ENCODE measurements around the gene ABLIM1.
"Not testable (repeated sequence)": the region's sequence is repeated elsewhere in the genome, so short reads cannot be mapped to it uniquely, and the experiment has no call there.

ABLIM1 gene

DNA sequence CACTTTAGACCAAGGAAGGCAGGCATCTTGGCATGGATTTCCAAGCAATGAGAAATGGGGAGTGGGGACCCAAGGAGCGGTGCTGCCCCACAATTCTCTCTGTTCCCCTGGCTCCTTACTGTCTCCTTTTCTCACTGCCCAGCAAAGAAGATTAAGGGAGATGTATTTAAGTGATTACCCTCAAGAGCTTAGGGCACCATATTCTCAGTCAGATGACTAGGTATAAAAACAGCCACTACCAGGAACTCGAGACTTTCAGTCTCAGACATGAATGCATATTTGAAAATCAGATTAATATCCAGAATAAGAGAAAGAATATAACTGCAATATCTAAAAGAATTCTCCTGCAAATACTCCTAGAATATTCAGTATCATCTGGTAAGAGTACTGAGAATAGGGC, at the start of gene ABLIM1:
ABLIM1 (minus strand) TSS at position 101 of the 400 bp plus-strand sequence; CDS start at position 26, 75 bp downstream.
- TF ChIP-seq, protein P1, sequence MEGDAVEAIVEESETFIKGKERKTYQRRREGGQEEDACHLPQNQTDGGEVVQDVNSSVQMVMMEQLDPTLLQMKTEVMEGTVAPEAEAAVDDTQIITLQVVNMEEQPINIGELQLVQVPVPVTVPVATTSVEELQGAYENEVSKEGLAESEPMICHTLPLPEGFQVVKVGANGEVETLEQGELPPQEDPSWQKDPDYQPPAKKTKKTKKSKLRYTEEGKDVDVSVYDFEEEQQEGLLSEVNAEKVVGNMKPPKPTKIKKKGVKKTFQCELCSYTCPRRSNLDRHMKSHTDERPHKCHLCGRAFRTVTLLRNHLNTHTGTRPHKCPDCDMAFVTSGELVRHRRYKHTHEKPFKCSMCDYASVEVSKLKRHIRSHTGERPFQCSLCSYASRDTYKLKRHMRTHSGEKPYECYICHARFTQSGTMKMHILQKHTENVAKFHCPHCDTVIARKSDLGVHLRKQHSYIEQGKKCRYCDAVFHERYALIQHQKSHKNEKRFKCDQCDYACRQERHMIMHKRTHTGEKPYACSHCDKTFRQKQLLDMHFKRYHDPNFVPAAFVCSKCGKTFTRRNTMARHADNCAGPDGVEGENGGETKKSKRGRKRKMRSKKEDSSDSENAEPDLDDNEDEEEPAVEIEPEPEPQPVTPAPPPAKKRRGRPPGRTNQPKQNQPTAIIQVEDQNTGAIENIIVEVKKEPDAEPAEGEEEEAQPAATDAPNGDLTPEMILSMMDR (conservative IDR thresholded peaks at IDR 0.05; ENCODE audit: low read length) = no peak
- no peak for DNase-seq (ENCODE audit: low read depth)
- H3K4me3 ChIP-seq (ENCODE audit: low read length) = no peak within 1 kb of the TSS

DNA sequence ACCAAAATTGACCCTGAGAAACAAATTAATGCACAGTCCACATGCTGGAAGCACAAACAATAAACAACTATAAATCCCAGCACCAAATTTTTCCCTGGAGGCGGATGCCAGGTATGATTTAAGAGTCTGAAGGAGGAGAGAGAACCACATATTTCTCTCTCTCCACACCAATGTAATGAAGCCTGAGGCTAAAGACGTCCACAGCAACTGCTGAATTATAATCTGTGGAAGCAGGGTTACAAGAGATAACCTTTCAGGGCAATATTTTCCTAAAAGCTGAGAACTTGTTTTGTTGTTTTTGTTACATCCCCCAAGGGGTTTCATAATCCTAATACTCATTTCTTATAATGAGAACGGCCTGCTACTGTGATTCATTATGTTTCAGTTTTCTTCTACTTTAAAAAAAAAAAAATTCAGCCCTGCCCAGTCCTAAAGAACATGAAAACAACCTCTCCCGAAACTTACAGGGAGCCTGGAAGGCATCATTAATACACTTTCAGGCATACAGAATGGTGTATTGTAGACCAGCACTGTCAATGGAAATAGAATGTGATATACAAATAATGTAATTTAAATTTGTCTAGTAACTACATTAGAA, 48.5 kb upstream of the ABLIM1 start:
- TF ChIP-seq, protein P1 (conservative IDR thresholded peaks at IDR 0.05; ENCODE audit: low read length) = no peak
- no peak for DNase-seq (ENCODE audit: low read depth)
- no peak overlapping the region for H3K4me3 ChIP-seq (ENCODE audit: low read length)

DNA sequence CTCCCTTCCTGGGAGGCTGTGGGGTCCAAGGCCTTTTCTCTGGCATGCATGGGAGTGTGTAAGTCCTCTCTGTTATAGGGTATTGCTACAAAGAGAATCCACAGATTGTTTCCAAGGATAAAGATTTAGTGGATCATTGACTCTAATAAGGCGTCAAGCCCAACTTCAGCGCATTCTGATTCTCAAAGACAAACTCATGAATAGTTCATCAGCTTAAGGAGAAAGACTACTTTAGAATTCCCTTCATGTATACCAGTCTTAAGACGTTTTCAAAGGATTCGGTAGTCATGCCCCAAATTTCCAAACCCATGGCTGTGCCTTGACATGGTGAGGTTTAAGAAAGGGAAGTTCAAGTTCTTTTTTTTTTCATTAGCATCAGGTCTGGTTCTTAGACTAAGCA, 46.6 kb upstream of the ABLIM1 start:
- DNase-seq (ENCODE audit: low read depth) = no peak
- no peak overlapping the region for H3K4me3 ChIP-seq (ENCODE audit: low read length)
- TF ChIP-seq, protein P1 (conservative IDR thresholded peaks at IDR 0.05; ENCODE audit: low read length) = no peak

DNA sequence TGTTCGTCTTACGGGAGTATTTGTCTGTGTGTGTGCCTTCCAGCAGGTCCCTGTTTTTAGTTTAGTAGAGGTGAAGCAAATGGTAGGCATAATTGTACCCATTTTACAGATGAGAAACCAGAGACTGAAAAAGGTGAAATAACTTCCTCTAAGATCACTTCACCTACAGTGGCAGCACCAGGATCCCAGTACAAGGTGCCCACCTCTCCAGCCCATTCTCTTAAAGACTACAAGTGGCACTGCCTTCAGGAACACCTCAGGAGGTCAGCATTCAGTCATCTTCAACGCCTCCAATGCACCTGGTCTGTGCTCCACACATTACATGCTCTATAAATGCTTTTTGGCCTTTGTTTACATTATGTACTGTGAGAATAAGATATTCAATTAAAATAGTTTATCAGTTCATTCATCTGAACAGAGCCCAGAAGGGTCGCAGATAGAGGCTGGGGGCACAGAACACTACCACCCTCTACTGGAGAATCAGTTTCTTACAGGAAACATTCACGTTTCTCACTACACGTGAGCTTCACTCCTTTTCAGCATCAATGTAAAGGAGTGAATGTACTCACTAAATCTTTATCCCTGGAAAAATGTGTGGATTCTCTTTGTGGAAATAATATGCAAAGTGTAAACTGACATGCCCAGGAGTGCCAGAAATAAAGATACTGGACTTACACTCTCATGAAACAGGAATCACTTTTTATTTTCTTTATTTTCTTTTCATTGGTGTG, 45.5 kb upstream of the ABLIM1 start:
- TF ChIP-seq, protein P1 (conservative IDR thresholded peaks at IDR 0.05; ENCODE audit: low read length) = peak; percentile 68
- peak; percentile 13 for DNase-seq (ENCODE audit: low read depth)
- H3K4me3 ChIP-seq (ENCODE audit: low read length) = no peak overlapping the region

DNA sequence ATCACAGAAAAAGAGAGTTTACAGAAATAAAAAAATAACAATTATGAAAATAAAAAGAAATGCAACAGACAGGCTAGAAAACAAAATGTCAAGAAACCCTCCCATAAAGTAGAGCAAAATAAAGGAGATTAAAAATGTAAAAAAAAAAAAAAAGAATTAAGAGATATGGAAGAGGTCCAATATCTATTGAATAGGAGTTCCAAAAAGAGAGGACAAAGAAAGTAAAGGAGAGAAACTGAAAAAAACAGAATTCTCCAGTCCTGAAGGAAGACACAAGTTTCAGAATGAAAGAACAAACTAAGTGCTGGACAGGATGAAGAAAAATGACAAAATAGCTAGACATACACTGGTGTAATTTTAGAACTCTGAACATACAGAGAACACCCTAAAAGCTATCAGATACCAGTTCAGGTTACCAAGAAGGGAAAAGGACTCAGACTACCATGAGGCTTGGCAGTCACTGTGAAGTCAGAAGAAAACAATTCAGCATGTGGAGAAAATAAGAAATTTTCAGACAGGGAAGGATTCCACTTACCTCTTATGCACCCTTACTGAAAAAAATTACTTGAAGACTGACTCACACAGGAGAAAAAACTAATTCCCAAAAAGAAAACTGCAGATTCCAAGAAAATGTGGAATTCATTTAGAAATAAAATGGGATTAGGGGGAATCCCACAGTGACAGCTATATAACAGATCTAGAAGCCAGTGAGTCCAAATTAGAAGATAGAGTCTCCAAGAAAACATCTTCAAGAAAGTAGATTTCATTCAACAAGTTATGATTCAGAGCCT, 40.4 kb upstream of the ABLIM1 start:
- H3K4me3 ChIP-seq (ENCODE audit: low read length) = no peak overlapping the region
- peak; percentile 32 for DNase-seq (ENCODE audit: low read depth)
- TF ChIP-seq, protein P1 (conservative IDR thresholded peaks at IDR 0.05; ENCODE audit: low read length) = no peak

DNA sequence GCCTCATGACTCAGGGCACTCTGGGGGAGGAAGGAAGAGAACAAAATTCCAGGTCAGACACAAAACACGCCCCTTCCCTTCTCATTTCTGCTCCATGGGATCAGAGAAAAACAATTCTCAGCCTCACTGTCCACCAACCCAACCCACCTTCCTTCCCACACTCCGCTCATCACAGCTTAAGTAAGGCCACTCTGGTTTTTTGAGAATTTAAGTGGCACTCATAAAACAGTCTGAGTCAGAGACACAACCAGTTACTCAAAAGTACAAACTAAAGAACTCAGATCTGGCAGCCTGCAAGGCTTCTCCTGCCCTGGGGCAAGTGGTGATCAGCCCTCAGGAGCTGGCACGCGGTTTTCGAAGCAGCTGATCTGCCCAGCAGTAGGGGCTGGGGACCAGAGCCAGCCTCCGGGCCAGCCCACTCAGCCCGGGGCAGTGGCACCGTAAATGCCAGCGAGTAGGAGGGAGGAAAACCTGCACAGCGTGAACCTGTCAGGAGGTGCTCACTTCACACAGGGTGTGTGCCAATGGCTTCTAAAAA, 39.1 kb upstream of the ABLIM1 start:
- TF ChIP-seq, protein P1 (conservative IDR thresholded peaks at IDR 0.05; ENCODE audit: low read length) = no peak
- no peak for DNase-seq (ENCODE audit: low read depth)
- H3K4me3 ChIP-seq (ENCODE audit: low read length) = no peak overlapping the region

DNA sequence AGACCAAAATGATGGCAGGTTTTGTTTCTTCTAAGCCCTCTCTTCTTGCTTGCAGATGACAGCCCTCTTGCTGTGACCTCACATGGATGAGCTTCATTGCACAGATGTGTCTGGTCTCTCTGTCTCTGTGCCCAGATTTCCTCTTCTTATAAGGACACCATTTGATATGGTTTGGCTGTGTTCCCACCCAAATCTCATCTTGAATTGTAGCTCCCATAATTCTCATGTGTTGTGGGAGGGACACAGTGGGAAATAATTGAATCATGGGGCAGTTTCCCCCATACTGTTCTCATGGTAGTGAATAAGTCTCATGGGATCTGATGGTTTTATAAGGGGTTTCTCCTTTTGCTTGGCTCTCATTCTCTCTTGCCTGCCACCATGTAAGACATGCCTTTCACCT, 38.2 kb upstream of the ABLIM1 start:
- DNase-seq (ENCODE audit: low read depth); H3K4me3 ChIP-seq (ENCODE audit: low read length): not testable (repeated sequence)

All from AG10803 (cell line).